Karpas-422 (cell line): ENCODE results near the gene ADORA1. TPM values are rescaled to one million over a fixed set of nuclear protein-coding genes. Genes with fewer than 3 reads are reported as not detected.

Experiments used
- DNase-seq: peaks from one replicate; pipeline ENCODE4 v3.0.0-alpha.2; 2015
- H2AFZ ChIP-seq: fragments of 200-600 bp; sonication (generic); 2 replicates; pipeline ENCODE4 v1.6.1; 2014; ENCODE audit warnings: antibody characterized with exemption, low read length, mixed read lengths
- H3K27ac ChIP-seq: fragments of 200-600 bp; sonication (generic); 2 replicates; pipeline ENCODE4 v1.5.1; 2014; ENCODE audit warnings: mild to moderate bottlenecking, low read length, moderate library complexity
- H3K27me3 ChIP-seq: fragments of 200-600 bp; sonication (generic); 2 replicates; pipeline ENCODE4 v1.6.1; 2014; ENCODE audit warnings: low read length, mixed read lengths
- H3K36me3 ChIP-seq: fragments of 200-600 bp; sonication (generic); 2 replicates; pipeline ENCODE4 v1.6.1; 2014; ENCODE audit warnings: low read length, mixed read lengths; ENCODE audit not compliant: insufficient read depth
- H3K4me1 ChIP-seq: fragments of 200-600 bp; sonication (generic); 2 replicates; pipeline ENCODE4 v1.6.1; 2014; ENCODE audit warnings: mild to moderate bottlenecking, low read length, mixed read lengths
- H3K4me2 ChIP-seq: fragments of 200-600 bp; sonication (generic); 2 replicates; pipeline ENCODE4 v1.6.1; 2014; ENCODE audit warnings: low read length, low read depth, mild to moderate bottlenecking; ENCODE audit not compliant: poor library complexity, severe bottlenecking
- H3K4me3 ChIP-seq: fragments of 200-600 bp; sonication (generic); 2 replicates; pipeline ENCODE4 v1.5.1; 2014; ENCODE audit warnings: mild to moderate bottlenecking, antibody characterized with exemption, low read length, mixed read lengths
- H3K79me2 ChIP-seq: fragments of 200-600 bp; sonication (generic); 2 replicates; pipeline ENCODE4 v1.6.1; 2014; ENCODE audit warnings: mild to moderate bottlenecking, low read length, mixed read lengths
- H3K9ac ChIP-seq: fragments of 200-600 bp; sonication (generic); 2 replicates; pipeline ENCODE4 v1.6.0; 2014; ENCODE audit warnings: low read length
- H3K9me2 ChIP-seq: fragments of 200-600 bp; sonication (generic), shearing (Covaris generic); replicated peaks from 2 replicates; pipeline ENCODE4 v1.6.0; 2014; ENCODE audit warnings: mild to moderate bottlenecking, low read length, moderate library complexity; ENCODE audit not compliant: insufficient read depth
- H3K9me3 ChIP-seq: fragments of 300-700, 200-600 bp; sonication (generic); 2 replicates; pipeline ENCODE4 v1.6.1; 2014; ENCODE audit warnings: low read length, mixed read lengths
- H4K20me1 ChIP-seq: fragments of 200-600 bp; sonication (generic); 2 replicates; pipeline ENCODE4 v1.6.1; 2014; ENCODE audit warnings: mild to moderate bottlenecking, antibody characterized with exemption, low read length, low read depth; ENCODE audit not compliant: insufficient read depth
- total RNA-seq: library from RNA; depleted of rRNA; stranded (reverse); fragments of >200 nt; shearing (Covaris generic); gene quantifications from 2 replicates; pipeline ENCODE4 v1.2.3, GENCODE V29; 2014; ENCODE audit warnings: low replicate concordance

ADORA1 gene
- total RNA-seq, 1 experiment from 2014 or later, result not detected

GRCh38 chr1:203138066-203138465, 10.5 kb downstream of the ADORA1 start:
- Histone ChIP-seq H3K9me3 (no peaks in the 10 kb centered on the region), H3K27ac (no peak overlapping the region), H3K79me2 (no peaks in the 10 kb centered on the region), H2AFZ (no peak overlapping the region), H3K4me1 (peaks cover 9% of the 10 kb centered on the region), H3K27me3 (no peaks in the 10 kb centered on the region), H3K4me3 (no peak overlapping the region), H3K9me2 (no peaks in the 10 kb centered on the region), H3K9ac (no peak overlapping the region), H4K20me1 (no peaks in the 10 kb centered on the region), H3K4me2 (no peak overlapping the region), H3K36me3 (no peaks in the 10 kb centered on the region)
- no peak for DNase-seq

DNA sequence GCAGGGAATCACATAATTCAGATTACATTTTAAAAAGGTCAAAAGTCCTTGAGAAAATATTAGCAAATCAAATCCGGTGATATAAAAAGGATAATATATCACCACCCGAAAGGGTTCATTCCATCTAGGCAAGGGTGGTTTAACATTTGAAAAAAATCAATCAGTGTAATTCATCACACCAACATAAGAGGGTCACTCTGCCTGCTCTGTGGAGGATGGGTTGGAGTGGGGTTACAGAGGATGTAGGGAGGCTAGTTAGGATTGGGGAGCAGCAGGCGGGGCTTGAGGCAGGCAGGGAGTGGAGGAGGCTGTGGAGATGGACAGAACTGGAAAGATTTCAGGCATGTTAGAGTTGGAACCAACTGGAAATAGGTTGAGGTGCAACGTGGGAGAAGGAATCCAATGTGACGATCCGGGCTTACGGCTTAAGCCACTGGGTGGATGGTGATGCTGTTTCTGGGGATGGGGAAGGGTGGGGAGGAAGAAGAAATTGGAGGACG, 12.5 kb downstream of the ADORA1 start:
- Histone ChIP-seq H2AFZ (no peak overlapping the region), H3K4me3 (no peak overlapping the region), H3K9me2 (no peaks in the 10 kb centered on the region), H3K4me1 (peaks cover 9% of the 10 kb centered on the region), H3K36me3 (no peaks in the 10 kb centered on the region), H3K27me3 (no peaks in the 10 kb centered on the region), H3K4me2 (no peak overlapping the region), H3K79me2 (no peaks in the 10 kb centered on the region), H3K9ac (no peak overlapping the region), H3K27ac (no peak overlapping the region), H4K20me1 (no peaks in the 10 kb centered on the region), H3K9me3 (no peaks in the 10 kb centered on the region)
- DNase-seq, result no peak

- H3K27me3 ChIP-seq, result no peaks in the 10 kb centered on the region
- no peak overlapping the region for H3K4me2 ChIP-seq
- no peak overlapping the region for H2AFZ ChIP-seq
- peaks cover 6% of the 10 kb centered on the region for H3K4me1 ChIP-seq
- H3K9me3 ChIP-seq, result no peaks in the 10 kb centered on the region
- H3K27ac ChIP-seq, result no peak overlapping the region
- no peaks in the 10 kb centered on the region for H3K9me2 ChIP-seq
- no peak overlapping the region for H3K9ac ChIP-seq
- no peaks in the 10 kb centered on the region for H3K36me3 ChIP-seq
- no peaks in the 10 kb centered on the region for H4K20me1 ChIP-seq
- DNase-seq, result no peak
- H3K79me2 ChIP-seq, result no peaks in the 10 kb centered on the region
- no peak overlapping the region for H3K4me3 ChIP-seq
Measured at GRCh38 chr1:203140743-203141520, 13.4 kb downstream of the ADORA1 start.

- Histone ChIP-seq H3K9me2 (no peaks in the 10 kb centered on the region), H3K9ac (no peak overlapping the region), H3K27ac (no peak overlapping the region), H3K9me3 (no peaks in the 10 kb centered on the region), H3K4me1 (peaks cover 4% of the 10 kb centered on the region), H3K4me2 (no peak overlapping the region), H3K79me2 (no peaks in the 10 kb centered on the region), H3K27me3 (no peaks in the 10 kb centered on the region), H3K36me3 (no peaks in the 10 kb centered on the region), H3K4me3 (no peak overlapping the region), H4K20me1 (no peaks in the 10 kb centered on the region), H2AFZ (no peak overlapping the region)
- DNase-seq, result no peak
Measured at GRCh38 chr1:203142124-203142523, 14.6 kb downstream of the ADORA1 start.

DNA sequence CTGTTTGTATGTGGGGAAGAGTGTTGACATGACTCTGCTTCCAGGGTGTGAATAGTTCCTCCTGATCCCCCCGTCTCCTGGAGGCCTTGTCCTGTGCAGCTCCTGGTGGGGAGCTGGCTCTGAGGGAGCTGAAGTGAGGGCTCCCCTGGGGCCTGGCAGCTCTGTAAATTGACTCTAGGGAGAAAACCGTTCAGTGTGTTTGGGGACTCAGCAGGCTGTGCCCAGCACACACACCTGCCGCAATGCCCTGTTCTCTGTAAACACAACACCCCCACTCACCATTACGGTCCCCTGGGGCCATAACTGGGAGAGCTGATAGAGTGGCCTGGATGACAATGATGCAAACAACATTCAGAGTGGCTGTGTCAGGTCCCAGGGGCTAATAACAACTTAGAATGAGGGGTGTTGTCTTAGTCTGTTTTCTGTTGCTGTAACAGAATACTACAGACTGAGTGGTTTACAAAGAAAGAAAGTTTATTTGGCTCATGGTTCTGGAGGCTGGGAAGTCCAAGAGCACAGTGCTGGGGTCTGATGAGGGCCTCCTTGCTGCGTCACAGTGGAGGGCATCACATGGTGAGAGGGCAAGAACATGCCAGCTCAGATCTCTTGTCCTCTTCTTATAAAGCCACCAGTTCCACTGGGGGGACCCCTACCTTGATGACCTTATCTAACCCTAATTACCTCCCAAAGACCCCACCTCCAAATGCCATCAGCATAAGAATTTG, 15.3 kb downstream of the ADORA1 start:
- Histone ChIP-seq H3K27me3 (no peaks in the 10 kb centered on the region), H3K9me2 (no peaks in the 10 kb centered on the region)

DNA sequence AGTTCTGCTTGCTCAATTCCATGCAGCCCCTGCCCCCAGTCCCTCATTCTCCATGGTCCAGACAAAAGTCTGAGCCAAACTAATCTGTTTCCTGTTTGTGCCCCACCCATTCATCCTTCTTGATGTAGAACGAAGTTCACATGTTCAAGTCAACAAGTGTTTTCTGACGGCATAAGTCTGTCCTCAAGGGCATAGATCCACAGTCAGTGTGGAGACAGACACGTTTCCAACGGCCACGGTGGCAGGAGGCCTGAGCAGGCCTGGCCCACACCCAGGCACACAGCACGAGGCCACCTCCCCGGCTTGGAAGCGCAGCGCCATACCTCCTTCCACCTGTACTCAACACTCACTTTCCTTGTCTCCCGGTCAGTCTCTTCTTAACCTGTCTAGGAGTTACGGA, 16.1 kb downstream of the ADORA1 start:
- H3K4me3 ChIP-seq, result no peak overlapping the region
- H3K36me3 ChIP-seq, result no peaks in the 10 kb centered on the region
- H3K4me2 ChIP-seq, result no peak overlapping the region
- no peaks in the 10 kb centered on the region for H3K9me3 ChIP-seq
- no peaks in the 10 kb centered on the region for H3K9me2 ChIP-seq
- H3K4me1 ChIP-seq, result peaks cover 4% of the 10 kb centered on the region
- no peaks in the 10 kb centered on the region for H3K79me2 ChIP-seq
- H3K9ac ChIP-seq, result no peak overlapping the region
- H3K27ac ChIP-seq, result no peak overlapping the region
- no peaks in the 10 kb centered on the region for H4K20me1 ChIP-seq
- no peak for DNase-seq
- H3K27me3 ChIP-seq, result no peaks in the 10 kb centered on the region
- H2AFZ ChIP-seq, result no peak overlapping the region

More for the DNA sequence above, 15.3 kb downstream of the ADORA1 start:
- Histone ChIP-seq H3K4me2 (no peak overlapping the region), H3K4me3 (no peak overlapping the region), H3K79me2 (no peaks in the 10 kb centered on the region), H3K9ac (no peak overlapping the region), H3K27ac (no peak overlapping the region), H4K20me1 (no peaks in the 10 kb centered on the region), H3K4me1 (peaks cover 4% of the 10 kb centered on the region), H3K36me3 (no peaks in the 10 kb centered on the region), H3K9me3 (no peaks in the 10 kb centered on the region), H2AFZ (no peak overlapping the region)
- DNase-seq, result no peak

DNA sequence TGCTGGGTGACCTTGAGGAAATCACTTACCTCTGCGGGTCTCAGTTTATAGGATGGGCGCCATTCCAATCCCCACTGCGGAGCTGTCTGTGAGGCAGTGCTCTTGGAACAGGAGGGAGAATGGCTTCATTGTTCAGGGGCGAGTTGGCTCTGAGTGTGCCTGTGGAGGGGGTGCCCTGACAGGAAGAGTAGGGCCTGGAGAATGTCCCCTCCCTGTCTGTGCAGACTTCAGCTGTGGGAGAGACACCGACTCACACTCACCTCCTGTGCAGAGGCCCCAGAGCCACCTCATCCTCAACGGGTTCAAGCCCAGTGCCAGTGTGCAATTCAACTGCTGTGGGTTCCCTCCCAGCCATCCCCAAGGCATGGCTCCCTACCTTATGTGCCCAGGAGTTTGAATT, 17.1 kb downstream of the ADORA1 start:
- Histone ChIP-seq H3K79me2 (no peaks in the 10 kb centered on the region), H3K36me3 (no peaks in the 10 kb centered on the region), H2AFZ (no peak overlapping the region), H3K9ac (no peak overlapping the region), H3K4me2 (no peak overlapping the region), H3K9me3 (no peaks in the 10 kb centered on the region), H3K27ac (no peak overlapping the region), H4K20me1 (no peaks in the 10 kb centered on the region), H3K27me3 (no peaks in the 10 kb centered on the region), H3K9me2 (no peaks in the 10 kb centered on the region), H3K4me3 (no peak overlapping the region), H3K4me1 (peaks cover 4% of the 10 kb centered on the region)
- DNase-seq, result no peak

DNA sequence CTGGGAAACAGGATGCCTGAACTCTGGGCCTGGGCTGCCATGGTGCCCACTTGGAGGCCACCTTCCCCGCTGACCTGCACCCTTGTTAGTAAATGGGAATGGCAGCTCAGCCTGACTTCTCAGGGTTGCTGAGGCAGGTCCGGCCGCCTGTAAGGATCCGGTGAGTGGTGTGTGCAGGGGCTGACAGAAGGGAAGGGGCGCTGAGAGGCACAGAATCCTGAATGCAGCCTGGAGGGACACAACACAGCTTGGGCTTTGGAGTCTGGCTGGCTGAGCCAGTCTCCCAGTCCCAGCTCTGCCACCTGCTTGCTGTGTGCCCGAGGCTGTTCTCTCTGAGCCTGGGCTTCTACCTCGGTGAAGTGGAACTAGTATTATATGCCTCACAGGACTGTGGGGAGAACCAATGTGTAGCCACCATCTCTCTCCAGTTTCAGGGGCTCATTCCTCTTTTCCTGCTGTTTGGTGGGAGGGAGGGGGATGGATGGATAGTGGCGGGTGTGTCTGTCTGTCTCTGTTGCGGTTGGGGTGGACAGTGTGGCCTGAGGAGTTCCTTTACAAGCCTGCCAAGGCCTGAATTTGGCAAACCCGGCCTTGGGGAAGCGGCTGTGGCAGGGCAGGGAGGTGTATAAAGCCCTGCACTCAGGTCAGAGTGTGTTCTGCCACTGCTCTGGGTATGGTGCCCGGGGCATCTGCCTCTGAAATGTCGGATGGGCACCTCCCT, 18.0 kb downstream of the ADORA1 start:
- Histone ChIP-seq H4K20me1 (no peaks in the 10 kb centered on the region), H3K79me2 (no peaks in the 10 kb centered on the region), H3K9me3 (no peaks in the 10 kb centered on the region), H3K4me3 (no peak overlapping the region), H2AFZ (no peak overlapping the region), H3K4me1 (peaks cover 4% of the 10 kb centered on the region), H3K9ac (no peak overlapping the region), H3K36me3 (no peaks in the 10 kb centered on the region), H3K9me2 (no peaks in the 10 kb centered on the region), H3K4me2 (no peak overlapping the region), H3K27me3 (no peaks in the 10 kb centered on the region), H3K27ac (no peak overlapping the region)
- no peak for DNase-seq
